ENCODE results near the gene LRRC8C. TPM values are rescaled to one million over a fixed set of nuclear protein-coding genes. Genes with fewer than 3 reads are reported as not detected.
A peak's percentile ranks its signal among the peaks of the same experiment; 100 is the strongest.

The LRRC8C gene
- total and polyA plus RNA-seq, 10 of the 15 experiments (the other 5 are each of a cell fraction or from before 2014, with no cell fraction given), result 2.3 to 16.3 (median 10.8) TPM

GRCh38 chr1:89669441-89669840 is 36.5 kb downstream of the LRRC8C start:
- WGBS (ENCODE audit: insufficient coverage, insufficient replicate concordance, low lambda C conversion rate, missing lambda C conversion rate), result 8% methylated on average over 1 of the region's 1 CpG
- Histone ChIP-seq H3K4me2 (ENCODE audit: control insufficient read depth, insufficient read depth) (peak overlapping the region; percentile 69), H3K4me3 (no peak overlapping the region), H4K20me1 (ENCODE audit: control insufficient read depth, insufficient read depth) (no peaks in the 10 kb centered on the region), H3K9ac (ENCODE audit: control insufficient read depth, insufficient read depth, low read length) (no peak overlapping the region), H3K36me3 (ENCODE audit: control insufficient read depth in 2 of 2, insufficient read depth in 2 of 2, low read length in 1 of 2) (no peaks in the 10 kb centered on the region), H3K27ac (ENCODE audit: control insufficient read depth, insufficient read depth) (peak overlapping the region; percentile 49), H3K27me3 (replicated peaks in 1 of 2; ENCODE audit: control insufficient read depth in 2 of 2, insufficient read depth in 2 of 2, low read length in 1 of 2) (no peaks in the 10 kb centered on the region), H3K4me1 (ENCODE audit: control insufficient read depth, insufficient read depth, low read length) (peaks cover 37% of the 10 kb centered on the region), H2AFZ (ENCODE audit: control insufficient read depth, low read depth, low read length) (no peak overlapping the region), H3K79me2 (ENCODE audit: control insufficient read depth, insufficient read depth, low read length) (peaks cover 34% of the 10 kb centered on the region), H3K9me3 (replicated peaks; ENCODE audit: control insufficient read depth, insufficient read depth, low read length) (no peaks in the 10 kb centered on the region; the same call in 2 of the 3 replicates)
- SMC1A ChIA-PET (ENCODE audit: uncharacterized antibody, unreplicated experiment), result interaction anchor here (0.5 to 15.5 kb wide), 20 partner anchors 8 to 112 kb away, joined by 3 to 353 read pairs (median 6); partner anchors contain the start of gene LRRC8C
- intact Hi-C loops (cut with micrococcal nuclease; ENCODE audit: unreplicated experiment), result no loop called here
- BruUV-seq (replicated peaks), result no TSS peak
- in situ Hi-C loops (cut with MboI), result no loop called here
- ATAC-seq (peak; percentile 32), DNase-seq (ENCODE audit: low read depth, low spot score) (no peak), FAIRE-seq (no peak)
- POLR2A ChIA-PET, result interaction anchor here (0.7 to 6.6 kb wide), 13 partner anchors 11 to 152 kb away, joined by 3 to 57 read pairs (median 4); no protein-coding TSS in a partner anchor
- CTCF ChIA-PET, result interaction anchor here (0.7 to 5.4 kb wide), 8 partner anchors 11 to 94 kb away, joined by 3 to 68 read pairs (median 13); partner anchors contain the start of gene LRRC8C
- TF ChIP-seq NBN (IDR thresholded peaks at IDR 0.05), result no peak
- 0 out of 2 replicates have a peak, but pooled peaks have one; percentile 25 for TF ChIP-seq SMARCA5 (IDR thresholded peaks at IDR 0.05)
- 0 out of 2 replicates have a peak, but pooled peaks have one; percentile 15 for TF ChIP-seq ZNF217 (IDR thresholded peaks at IDR 0.05)
- RAD21 ChIA-PET (ENCODE audit: unreplicated experiment), result interaction anchor here (0.6 to 7.6 kb wide), 22 partner anchors 11 to 94 kb away, joined by 3 to 76 read pairs (median 6); partner anchors contain the start of gene LRRC8C

DNA sequence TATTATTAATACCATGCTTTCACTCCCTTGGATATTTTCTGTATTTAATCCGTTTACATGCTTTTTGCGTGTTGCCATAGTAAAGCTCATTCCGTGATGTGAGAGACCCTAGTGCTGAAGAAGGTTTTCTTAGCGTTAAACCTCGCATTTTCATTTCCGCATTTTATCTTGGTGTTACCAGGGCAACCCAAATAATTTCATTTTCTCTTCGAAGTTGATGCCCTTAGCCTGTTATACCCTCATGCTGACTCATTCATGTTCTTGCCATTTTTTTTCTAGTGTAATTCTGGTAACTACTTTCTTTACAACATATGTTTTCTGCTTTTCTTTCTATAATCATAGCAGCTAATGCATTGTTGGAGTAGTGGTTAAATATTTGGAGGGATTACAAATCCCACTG is 37.2 kb downstream of the LRRC8C start:
- RAD21 ChIA-PET (ENCODE audit: unreplicated experiment), result interaction anchor here (0.7 to 7.6 kb wide), 22 partner anchors 11 to 111 kb away, joined by 3 to 76 read pairs (median 7); no protein-coding TSS in a partner anchor
- FAIRE-seq (peak; percentile 95), DNase-seq (ENCODE audit: low read depth, low spot score) (peak; percentile 94), ATAC-seq (peak; percentile 93)
- H2AFZ ChIP-seq (ENCODE audit: control insufficient read depth, low read depth, low read length), result no peak overlapping the region
- H3K4me3 ChIP-seq, result no peak overlapping the region; the same call in 1 of the 2 replicates
- no peaks in the 10 kb centered on the region for H3K27me3 ChIP-seq (replicated peaks in 1 of 2; ENCODE audit: control insufficient read depth in 2 of 2, insufficient read depth in 2 of 2, low read length in 1 of 2)
- SMC1A ChIA-PET (ENCODE audit: uncharacterized antibody, unreplicated experiment), result interaction anchor here (0.6 to 15.5 kb wide), 27 partner anchors 10 to 144 kb away, joined by 3 to 353 read pairs (median 5); partner anchors contain the start of gene LRRC8C
- no peaks in the 10 kb centered on the region for H4K20me1 ChIP-seq (ENCODE audit: control insufficient read depth, insufficient read depth)
- WGBS (ENCODE audit: insufficient coverage, insufficient replicate concordance, low lambda C conversion rate, missing lambda C conversion rate), result under 1% methylated on average over 7 of the region's 7 CpGs
- intact Hi-C loops (cut with micrococcal nuclease; ENCODE audit: unreplicated experiment), result loop anchor here (5.0 kb wide), 1 partner anchor 38 kb away; the partner anchor contains the start of gene LRRC8C
- POLR2A ChIA-PET, result interaction anchor here (0.7 to 6.6 kb wide), 13 partner anchors 12 to 152 kb away, joined by 3 to 57 read pairs (median 4); no protein-coding TSS in a partner anchor
- in situ Hi-C loops (cut with MboI), result no loop called here
- peak overlapping the region; percentile 69 for H3K4me2 ChIP-seq (ENCODE audit: control insufficient read depth, insufficient read depth)
- peaks cover 37% of the 10 kb centered on the region for H3K4me1 ChIP-seq (ENCODE audit: control insufficient read depth, insufficient read depth, low read length)
- peaks cover 34% of the 10 kb centered on the region for H3K79me2 ChIP-seq (ENCODE audit: control insufficient read depth, insufficient read depth, low read length)
- H3K36me3 ChIP-seq (ENCODE audit: control insufficient read depth in 2 of 2, insufficient read depth in 2 of 2, low read length in 1 of 2), result no peaks in the 10 kb centered on the region
- BruUV-seq (replicated peaks), result no TSS peak
- no peak overlapping the region for H3K9ac ChIP-seq (ENCODE audit: control insufficient read depth, insufficient read depth, low read length)
- no peaks in the 10 kb centered on the region; the same call in 2 of the 3 replicates for H3K9me3 ChIP-seq (replicated peaks; ENCODE audit: control insufficient read depth, insufficient read depth, low read length)
- H3K27ac ChIP-seq (ENCODE audit: control insufficient read depth, insufficient read depth), result peak overlapping the region; percentile 72
- CTCF ChIA-PET, result interaction anchor here (0.9 to 5.4 kb wide), 10 partner anchors 11 to 93 kb away, joined by 3 to 68 read pairs (median 10); partner anchors contain the start of gene LRRC8C
- no peak for TF ChIP-seq RAD21 (IDR thresholded peaks at IDR 0.05; ENCODE audit: insufficient read depth, low read depth, low read length)
- no peak for TF ChIP-seq SKIL (IDR thresholded peaks at IDR 0.05; ENCODE audit: low read depth, poor library complexity, severe bottlenecking)
- no peak for TF ChIP-seq SIN3A (IDR thresholded peaks at IDR 0.05; ENCODE audit: low read depth, low read length)
- TF ChIP-seq ATF7 (IDR thresholded peaks at IDR 0.05; ENCODE audit: low read depth), result peak; percentile 88
- TF ChIP-seq CREM (IDR thresholded peaks at IDR 0.05; ENCODE audit: low read depth), result peak; percentile 45; the same call in 1 of the 2 replicates
- TF ChIP-seq MAX (IDR thresholded peaks at IDR 0.05; ENCODE audit: low read depth, low read length), result no peak
- peak; percentile 34; the same call in 1 of the 2 replicates for TF ChIP-seq CREB1 (IDR thresholded peaks at IDR 0.05; ENCODE audit: low read depth)
- TF ChIP-seq STAT1 (conservative IDR thresholded peaks at IDR 0.05), result no peak
- no peak for TF ChIP-seq SMC3 (IDR thresholded peaks at IDR 0.05; ENCODE audit: borderline replicate concordance, low read length)
- peak; percentile 98 for TF ChIP-seq EP300 (IDR thresholded peaks at IDR 0.05; ENCODE audit: borderline replicate concordance in 1 of 2, control insufficient read depth in 1 of 2, low read depth in 2 of 2, low read length in 2 of 2)
- TF ChIP-seq, protein P1, sequence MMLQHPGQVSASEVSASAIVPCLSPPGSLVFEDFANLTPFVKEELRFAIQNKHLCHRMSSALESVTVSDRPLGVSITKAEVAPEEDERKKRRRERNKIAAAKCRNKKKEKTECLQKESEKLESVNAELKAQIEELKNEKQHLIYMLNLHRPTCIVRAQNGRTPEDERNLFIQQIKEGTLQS (IDR thresholded peaks at IDR 0.05; ENCODE audit: borderline replicate concordance, extremely low read depth, low read depth, low read length), result no peak
- TF ChIP-seq ZNF217 (IDR thresholded peaks at IDR 0.05), result peak; percentile 45; the same call in 1 of the 2 replicates
